A204.1 (cell line): Measurements from ENCODE around the gene LRRC4B.

Source experiments
- FAIRE-seq: peaks from 2 replicates; lab custom pipeline; 2012; peaks lifted over from hg19 to GRCh38; lab: Jason Lieb, UNC

The LRRC4B gene

DNA sequence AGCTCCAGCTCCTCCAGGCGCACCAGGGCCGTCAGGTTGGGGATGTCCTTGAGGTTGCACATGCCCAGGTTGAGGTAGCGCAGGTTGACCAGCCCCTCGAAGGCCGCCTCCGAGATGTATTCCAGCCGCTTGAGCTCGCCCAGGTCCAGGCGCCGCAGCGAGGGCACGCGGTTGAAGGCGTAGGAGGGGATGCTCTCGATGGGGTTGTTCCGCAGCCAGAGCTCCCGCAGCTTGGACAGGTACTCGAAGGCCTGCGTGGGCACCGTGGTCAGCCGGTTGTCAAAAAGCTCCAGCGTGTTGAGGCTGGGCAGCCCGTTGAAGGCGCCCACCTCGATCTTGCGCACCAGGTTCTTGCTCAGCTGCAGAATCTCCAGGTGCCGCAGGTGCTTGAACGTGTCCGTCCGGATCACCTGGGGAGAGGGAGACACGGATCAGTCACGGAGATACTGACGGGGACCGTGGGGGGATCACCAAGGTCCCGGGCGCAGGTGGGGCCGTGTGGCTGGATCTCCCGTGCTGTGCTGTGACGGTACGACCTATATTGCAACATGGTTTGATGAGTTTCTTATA, 49.1 kb downstream of the LRRC4B start:
- FAIRE-seq = no peak

DNA sequence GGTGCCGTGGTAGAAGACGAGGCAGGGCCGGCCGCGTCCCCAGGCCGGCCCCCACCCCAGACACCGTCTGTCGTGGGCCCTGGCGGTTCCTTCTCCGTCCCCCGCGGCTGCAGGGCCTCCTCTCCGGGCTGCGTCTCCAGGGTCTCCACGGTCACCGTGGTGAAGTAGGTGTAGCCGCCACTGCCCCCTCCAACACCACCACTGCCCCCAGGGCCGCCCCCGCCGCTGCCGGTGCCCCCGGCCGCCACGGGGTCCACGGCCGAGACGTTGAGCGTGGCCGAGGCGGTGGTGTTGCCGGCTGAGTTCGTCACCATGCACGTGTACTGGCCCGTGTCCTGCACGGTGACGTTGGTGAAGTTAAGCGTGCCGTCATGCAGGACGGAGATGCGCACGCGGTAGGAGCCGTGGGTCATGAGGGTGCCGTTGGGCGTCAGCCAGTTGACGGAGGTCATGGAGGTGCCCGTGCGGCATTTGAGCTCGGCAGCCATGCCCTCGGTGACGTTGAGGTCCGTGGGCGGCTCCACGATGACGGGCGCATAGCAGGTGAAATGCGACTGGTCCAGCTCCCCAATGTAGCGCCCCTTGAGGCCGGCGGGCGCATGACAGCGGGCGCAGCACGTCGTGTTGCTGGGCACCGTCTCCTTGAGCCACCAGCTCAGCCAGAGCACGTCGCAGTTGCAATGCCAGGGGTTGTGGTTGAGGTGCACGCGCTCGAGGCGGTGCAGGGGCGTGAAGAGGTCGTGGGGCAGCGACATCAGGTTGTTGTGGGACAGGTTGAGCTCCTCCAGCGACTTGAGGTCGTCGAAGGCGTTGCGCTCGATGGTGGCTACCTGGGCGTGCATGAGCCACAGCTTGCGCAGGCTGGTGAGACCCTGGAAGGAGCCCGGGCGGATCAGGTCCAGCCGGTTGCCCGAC, 49.9 kb downstream of the LRRC4B start:
- FAIRE-seq = no peak

DNA sequence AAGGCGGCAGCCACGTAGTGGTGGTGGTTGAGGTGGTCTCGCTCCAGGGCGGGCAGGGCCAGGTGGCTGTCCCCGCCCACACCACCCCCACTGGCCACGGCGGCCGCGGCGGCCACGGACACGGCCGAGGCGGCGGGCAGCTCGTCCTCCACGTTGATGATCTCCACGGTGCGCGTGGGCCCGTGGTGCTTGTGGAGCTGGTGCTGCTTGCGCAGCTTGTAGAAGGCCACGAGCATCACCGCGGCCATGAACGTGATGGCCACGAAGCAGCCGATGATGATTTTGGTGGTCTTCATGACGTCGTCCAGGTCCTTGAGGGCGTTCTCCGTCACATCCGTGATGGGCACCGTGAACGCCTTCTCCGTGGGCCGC, 50.5 kb downstream of the LRRC4B start:
- FAIRE-seq = no peak

DNA sequence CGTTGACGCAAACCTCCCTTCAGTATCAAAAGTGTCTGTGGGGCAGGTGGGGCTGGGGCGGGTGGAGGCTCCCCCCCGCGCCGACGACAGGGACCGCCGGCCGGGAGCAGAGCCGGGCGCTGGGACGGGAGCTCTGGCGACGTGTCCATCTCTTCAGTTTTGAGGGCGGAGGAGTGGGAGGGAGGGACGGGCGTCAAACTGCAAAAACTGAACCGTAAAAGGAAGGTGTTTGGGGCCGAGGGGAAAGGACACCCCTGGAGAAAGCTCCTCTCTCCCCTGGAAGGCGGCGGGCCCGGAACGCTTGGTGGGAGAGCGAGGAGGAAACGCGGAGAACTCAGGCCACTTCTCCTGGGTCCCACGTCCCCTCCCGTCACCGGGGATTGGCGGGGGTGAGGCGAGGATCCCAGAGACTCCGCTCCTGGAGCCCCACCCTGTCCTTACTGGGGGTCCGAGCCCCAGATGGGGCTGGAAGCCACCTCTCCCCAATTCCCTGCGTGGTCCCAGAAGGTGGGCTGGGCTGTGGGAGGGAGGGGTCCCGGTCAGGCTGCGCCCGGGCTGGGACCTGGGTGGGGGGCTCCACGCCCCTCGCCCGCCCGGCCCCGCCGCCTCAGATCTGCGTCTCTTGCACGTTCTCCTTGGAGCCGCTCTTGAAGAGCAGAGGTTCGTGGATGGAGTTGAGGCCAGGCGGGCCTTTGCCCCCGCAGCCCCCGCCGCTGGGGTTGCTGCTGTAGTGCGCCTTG, 51.1 kb downstream of the LRRC4B start:
- no peak for FAIRE-seq

DNA sequence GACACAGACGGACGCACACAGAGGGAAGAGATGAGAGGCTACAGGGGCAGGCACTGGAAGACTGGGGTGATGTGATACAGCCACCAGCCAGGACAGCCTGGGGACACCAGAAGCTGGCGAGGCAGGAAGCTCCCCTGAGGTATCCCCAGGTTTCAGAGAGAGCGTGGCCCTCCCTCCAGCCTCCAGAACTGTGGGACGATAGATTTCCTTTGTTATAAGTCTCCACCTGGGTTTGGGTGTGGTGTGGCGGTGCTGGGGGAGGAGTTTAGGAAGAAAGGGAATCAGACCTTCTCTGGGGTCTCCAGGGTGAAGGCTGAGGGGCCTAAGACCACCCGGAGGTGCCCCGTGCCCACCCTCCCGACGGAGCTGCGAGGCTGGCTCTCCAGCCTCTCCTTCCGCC, 51.8 kb downstream of the LRRC4B start:
- no peak for FAIRE-seq

- FAIRE-seq = no peak
These were observed 53.1 kb downstream of the LRRC4B start for GRCh38 chr19:50515168-50515561.

DNA sequence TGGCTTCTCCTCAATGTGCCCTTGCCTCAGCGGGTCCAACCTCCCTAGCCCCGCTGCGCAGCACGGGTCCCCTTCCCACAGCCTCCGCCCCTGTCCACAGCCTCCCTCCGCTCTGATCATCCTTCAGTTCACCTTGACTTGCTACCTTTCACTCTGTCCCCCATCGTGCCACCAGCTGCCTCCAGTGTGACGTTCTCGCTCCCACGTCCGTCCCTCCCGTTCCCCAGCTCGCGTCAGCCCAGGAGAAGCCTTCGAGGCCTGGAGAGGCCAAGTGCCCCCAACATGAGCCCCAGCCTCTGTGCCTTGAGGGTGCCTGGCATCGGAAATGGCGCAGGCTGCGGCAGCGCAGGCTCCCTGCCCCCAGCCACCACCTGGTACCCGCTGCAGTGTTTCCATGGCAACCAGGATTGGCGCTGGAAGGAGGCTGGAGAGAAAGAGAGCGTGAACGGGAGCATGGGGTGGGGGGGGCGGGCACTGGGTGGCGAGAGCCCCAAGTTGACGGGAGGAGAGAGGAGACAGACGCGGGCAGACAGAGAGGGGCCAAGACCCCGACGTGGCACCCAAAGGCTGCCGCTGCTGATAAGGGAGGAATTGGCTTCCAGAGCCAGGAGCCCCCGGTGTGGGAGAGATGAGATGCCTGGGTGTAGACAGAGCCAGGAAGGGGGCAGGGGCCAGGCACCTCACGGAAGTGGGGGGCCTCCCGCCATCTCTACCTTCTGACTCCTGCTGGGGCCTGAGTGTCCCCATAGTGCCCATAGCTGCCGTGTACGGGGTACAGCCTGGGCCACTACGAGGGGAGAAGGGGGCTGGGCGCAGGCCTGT, 53.7 kb downstream of the LRRC4B start:
- no peak for FAIRE-seq

GRCh38 chr19:50513746-50514345, 54.4 kb downstream of the LRRC4B start, which contains the start of gene ASPDH:
TSS of gene ASPDH (minus strand) at chr19:50513913. CDS start at chr19:50513823, 90 bp downstream.
- no peak for FAIRE-seq

GRCh38 chr19:50512999-50513745, 55.1 kb downstream of the LRRC4B start:
- no peak for FAIRE-seq

DNA sequence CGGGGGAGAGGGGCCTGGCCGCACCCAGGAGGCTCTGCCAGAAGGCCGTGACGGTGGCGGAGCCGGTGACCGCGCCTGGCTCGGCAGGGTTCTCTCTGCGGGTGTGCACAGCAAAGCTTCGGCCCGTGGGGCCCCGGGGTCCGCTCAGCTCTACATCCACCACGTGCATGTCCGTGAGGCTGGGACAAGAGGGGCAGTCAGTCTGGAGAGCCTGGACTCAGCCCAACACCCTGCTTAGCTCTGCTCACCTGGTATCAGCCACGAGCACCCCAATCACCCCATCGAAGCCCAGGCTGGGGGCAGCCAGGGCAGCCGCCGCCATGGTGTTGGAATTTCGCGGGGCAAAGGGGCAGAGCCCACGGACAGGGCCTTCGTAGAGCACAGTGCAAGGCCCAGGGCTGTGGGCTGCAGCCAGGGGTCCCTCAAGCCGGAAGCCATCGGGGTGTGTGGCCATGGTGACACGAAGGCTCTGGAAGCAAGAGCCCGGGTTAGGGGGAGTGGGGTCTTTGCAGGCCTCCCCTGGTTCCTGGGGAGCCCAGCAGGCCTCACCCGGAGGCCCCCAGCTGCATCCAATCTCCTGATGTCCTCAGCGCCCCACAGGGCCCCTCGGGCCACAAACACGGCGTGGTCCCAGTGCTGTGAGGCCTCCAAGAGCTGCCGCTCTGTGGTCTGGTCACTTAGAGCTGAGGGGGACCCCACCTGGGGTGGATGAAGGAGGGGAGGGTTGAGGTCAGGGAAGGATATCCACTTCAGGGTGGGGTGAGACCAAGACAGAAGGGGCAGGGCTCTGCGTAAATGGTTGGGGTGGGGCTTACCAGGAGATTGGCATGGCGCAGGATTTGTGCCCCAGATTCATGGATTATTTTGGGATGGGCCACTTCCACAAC, 55.9 kb downstream of the LRRC4B start:
- FAIRE-seq = no peak

DNA sequence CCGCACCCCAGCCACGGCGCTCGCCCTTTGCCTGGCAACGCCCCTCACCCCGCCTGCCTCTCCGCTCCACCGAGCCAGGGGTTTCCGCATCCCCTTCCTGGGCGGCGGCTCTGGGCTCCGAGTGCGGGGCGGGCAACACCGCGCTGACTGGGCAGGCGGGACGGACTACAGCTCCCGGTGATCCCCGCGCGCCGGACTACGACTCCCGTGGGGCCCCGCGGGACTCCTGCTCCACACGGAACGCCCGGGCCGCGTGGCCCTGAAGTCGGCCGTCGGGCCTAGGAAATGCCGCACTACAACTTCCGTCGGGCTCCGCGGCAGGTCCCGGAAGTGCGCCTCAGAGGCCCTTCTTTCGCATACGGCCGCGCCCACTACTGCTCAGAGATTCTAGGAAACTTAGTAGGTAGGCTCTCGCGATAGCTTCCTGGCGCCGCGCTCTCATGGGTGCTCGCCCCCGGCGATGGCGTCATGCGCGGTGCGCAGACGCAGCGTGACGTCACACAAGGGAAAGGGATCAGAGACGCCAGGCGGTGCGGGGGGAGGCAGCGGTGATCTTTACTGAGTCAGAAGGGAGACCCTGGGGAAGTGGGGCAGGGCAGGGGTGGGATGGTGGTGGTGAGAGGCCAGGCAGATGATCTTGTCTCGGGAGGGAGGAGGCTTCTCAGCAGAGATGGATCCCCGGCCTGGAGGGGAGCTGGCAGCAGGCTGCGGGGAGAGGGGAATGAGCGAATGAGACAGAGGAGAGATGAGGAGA, 57.0 kb downstream of the LRRC4B start, which contains the start of gene JOSD2:
TSS of gene JOSD2 (minus strand) at position 123 of the 754 bp plus-strand sequence. CDS start 760 bp downstream, outside the sequence.
- FAIRE-seq = peak; percentile 99

DNA sequence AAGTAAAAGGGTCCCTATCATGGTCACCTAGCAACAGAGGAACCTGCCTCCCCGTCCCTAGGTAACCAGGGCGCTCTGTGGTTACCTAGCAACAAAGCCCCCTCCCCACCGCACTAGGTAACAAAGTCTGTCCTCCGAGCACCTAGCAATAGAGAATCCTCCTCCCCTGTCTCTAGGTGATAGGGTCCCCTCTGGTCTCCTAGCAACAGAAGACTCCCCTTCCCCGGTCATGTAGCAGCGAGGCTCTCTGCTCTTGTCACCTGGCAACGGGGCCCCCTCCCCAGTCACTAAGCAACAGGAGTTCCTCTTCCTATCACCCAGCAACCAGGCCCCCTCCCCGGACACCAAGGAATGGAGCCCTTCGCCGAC, 57.6 kb downstream of the LRRC4B start:
- no peak for FAIRE-seq

- FAIRE-seq = no peak
These were observed 58.0 kb downstream of the LRRC4B start for GRCh38 chr19:50510121-50510670.

DNA sequence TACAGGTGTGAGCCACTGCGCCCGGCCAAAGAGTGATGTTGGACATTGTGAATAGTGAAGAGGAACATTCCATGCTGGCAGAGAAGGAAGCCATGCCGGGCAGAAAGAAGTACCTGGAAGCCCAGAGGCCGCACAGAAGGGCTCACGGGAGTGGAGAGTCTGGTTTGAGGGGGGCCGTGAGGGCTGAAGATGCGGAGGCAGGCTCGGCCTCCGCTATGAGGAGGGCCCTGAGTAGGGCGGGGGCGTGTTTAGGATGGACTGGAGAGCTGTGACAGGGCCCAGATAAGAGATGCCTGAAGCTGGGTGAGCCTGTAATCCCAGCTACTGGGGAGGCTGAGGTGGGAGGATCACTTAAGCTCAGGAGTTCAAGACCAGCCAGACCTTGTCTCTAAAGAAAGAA, 58.9 kb downstream of the LRRC4B start:
- no peak for FAIRE-seq

DNA sequence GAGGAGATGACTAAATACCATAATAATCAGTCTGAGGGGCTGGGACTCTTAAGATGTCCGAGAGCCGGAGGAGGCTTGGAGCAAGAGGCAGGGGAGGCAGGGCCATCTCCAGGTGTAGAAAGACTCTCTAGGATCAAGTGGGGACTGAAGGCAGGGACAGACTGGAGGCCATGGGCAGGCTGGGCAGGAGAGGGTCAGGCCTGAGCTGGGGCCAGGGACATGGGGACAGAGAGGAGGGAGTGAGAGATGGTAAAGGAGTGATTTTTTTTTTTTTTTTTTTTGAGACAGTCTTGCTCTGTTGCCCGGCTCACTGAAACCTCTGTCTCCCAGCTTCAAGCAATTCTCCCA, 59.4 kb downstream of the LRRC4B start:
- no peak for FAIRE-seq

DNA sequence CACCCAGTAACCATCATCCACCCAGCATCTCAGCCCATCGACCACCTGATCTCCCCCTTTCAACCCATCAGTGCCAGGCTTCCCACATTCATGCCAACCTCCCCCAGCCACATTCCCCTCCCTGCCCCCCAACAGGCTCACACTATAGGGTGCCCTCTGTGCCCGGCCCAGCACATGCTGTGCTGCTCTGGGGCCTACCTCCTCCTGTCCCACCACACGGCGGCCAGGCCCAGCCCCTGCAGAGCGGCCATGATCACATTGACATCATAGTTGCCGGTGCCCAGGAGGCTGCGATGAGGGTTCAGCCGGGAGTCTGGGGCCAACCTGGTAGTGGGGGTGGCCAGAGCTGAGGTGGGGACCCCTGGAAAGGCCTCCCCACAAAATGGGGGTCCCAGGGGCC, 60.9 kb downstream of the LRRC4B start:
- no peak for FAIRE-seq

- no peak for FAIRE-seq
These were observed 61.5 kb downstream of the LRRC4B start for GRCh38 chr19:50506700-50507099.

DNA sequence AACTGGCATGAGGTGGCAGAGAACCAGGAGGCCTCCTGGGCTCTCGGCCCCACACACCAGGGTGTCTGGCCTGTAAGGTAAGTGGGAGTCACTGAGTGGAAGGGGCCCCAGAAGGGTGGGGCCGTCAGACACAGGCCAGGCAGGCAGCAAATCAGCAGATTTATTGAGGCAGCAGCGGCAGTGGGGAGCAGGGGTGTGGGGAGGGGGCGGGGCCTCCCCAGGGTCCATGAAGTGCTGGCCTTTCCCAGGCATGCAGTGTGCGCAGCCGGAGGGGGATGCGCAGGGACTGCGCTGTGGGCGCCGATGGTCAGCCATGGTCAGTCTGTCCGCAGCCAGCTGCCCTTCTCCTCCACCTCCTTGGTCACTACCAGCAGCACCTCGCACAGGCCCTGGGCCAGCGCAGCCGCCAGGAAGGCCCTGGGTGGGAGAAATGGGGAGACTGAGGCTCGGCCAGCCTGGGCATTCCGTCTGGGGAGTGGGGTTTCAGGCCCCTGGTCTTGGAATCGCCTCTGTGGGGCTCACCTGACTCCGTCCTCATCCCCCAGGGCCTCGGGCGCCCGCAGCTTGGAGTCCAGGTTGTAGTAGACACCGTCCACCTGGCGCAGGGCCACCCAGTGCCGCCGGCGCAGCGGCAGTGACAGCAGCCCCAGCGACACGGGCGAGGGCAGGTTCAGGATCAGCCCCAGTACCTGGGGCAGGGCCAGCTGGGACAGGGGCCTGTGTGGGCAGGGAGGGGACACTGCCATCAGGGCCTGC, 62.2 kb downstream of the LRRC4B start:
- FAIRE-seq = no peak
